Thyroid gland (tissue), 4 donors: ENCODE data around the gene SDC4.

Source experiments
- POLR2A ChIP-seq, 2 donors: fragments of 450-650 bp; IDR thresholded peaks; one replicate each; pipeline ENCODE4 v1.6.1; 2017; ENCODE audit warnings: antibody characterized with exemption in 2 of 2, mild to moderate bottlenecking in 2 of 2, moderate library complexity in 1 of 2
- TF ChIP-seq, protein P1 (sequence below), 6 experiments: fragments of 200-600 bp in 3 of 6; fragments of 450-650 bp in 3 of 6; sonication (generic) in 3 of 6; IDR thresholded peaks; one replicate each; pipeline ENCODE4 v1.5.1; 2016 to 2019; ENCODE audit warnings: antibody characterized with exemption in 6 of 6, mild to moderate bottlenecking in 2 of 6, inconsistent platforms in 1 of 6, moderate library complexity in 1 of 6

DNA sequence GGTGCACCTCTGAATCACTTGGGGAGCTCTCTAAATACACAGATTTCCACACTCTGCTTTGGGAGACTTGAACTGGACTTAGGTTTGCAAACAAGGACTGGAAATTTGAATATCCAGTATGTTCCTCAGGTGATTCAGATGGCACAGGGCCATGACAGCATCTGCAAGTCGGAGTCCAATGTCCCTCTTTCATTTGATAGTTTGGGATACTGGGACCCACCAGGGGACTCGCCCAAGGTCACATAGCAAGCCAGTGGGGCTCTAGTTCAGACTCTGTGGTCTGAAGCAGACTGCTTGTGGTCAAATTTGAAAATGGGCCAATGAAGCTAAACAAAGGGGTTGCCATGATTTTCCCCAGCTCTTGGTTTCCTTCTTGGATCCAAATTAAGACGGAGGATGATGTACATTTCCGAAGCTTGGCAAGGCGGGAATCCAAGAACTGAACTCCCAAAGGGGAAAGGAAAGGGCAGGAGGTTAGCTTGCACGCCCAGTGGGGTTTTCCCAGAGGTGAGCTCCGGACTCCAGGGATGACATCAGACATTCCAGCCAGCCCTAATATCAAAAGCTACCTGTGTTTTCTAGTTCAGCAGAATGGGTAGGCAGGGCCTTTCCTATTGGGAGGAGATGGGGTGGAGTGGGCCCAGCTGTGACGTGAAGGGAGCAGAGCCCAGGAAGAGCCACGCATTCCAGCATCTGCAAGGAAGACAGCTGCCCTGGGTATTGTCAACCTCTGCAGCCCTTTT is 11.4 kb upstream of the SDC4 start:
- TF ChIP-seq, protein P1, sequence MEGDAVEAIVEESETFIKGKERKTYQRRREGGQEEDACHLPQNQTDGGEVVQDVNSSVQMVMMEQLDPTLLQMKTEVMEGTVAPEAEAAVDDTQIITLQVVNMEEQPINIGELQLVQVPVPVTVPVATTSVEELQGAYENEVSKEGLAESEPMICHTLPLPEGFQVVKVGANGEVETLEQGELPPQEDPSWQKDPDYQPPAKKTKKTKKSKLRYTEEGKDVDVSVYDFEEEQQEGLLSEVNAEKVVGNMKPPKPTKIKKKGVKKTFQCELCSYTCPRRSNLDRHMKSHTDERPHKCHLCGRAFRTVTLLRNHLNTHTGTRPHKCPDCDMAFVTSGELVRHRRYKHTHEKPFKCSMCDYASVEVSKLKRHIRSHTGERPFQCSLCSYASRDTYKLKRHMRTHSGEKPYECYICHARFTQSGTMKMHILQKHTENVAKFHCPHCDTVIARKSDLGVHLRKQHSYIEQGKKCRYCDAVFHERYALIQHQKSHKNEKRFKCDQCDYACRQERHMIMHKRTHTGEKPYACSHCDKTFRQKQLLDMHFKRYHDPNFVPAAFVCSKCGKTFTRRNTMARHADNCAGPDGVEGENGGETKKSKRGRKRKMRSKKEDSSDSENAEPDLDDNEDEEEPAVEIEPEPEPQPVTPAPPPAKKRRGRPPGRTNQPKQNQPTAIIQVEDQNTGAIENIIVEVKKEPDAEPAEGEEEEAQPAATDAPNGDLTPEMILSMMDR (IDR thresholded peaks at IDR 0.05), result no peak
- TF ChIP-seq POLR2A (IDR thresholded peaks at IDR 0.05), result no peak
